GM21423 (cell line): ENCODE measurements around the gene OR2A5.
"Not testable (repeated sequence)": the region's sequence is repeated elsewhere in the genome, so short reads cannot be mapped to it uniquely, and the experiment has no call there.

Source experiments
- ATAC-seq: cut with Tn5 transposase; IDR thresholded peaks from one replicate; pipeline ENCODE4 v1.9.1; 2021; ENCODE audit warnings: mild to moderate bottlenecking, moderate library complexity; ENCODE audit not compliant: unreplicated experiment

OR2A5 gene

GRCh38 chr7:144048648-144049047 lies at the start of gene OR2A5:
TSS of gene OR2A5 (plus strand) at chr7:144048948. CDS start at chr7:144050402, 1,454 bp downstream.
- no peak for ATAC-seq

GRCh38 chr7:144000020-144000419 lies 48.7 kb upstream of the OR2A5 start, which contains the start of gene OR6B1:
TSS of gene OR6B1 (plus strand) at chr7:144000320. CDS start at chr7:144003997, 3,677 bp downstream.
- ATAC-seq: no peak

GRCh38 chr7:144001543-144001942 lies 47.2 kb upstream of the OR2A5 start:
- ATAC-seq: no peak

- no peak for ATAC-seq
These were observed 44.0 kb upstream of the OR2A5 start for GRCh38 chr7:144004703-144005102.

- no peak for ATAC-seq
These were observed 42.6 kb upstream of the OR2A5 start for GRCh38 chr7:144006029-144006691.

GRCh38 chr7:144006692-144007042 lies 42.1 kb upstream of the OR2A5 start:
- no peak for ATAC-seq

GRCh38 chr7:144009361-144009760 lies 39.4 kb upstream of the OR2A5 start:
- no peak for ATAC-seq

- ATAC-seq: not testable (repeated sequence)
These were observed 38.7 kb upstream of the OR2A5 start for GRCh38 chr7:144010061-144010460.

GRCh38 chr7:144010821-144011220 lies 37.9 kb upstream of the OR2A5 start:
- ATAC-seq: not testable (repeated sequence)

GRCh38 chr7:144011458-144012230 lies 37.1 kb upstream of the OR2A5 start:
- ATAC-seq: no peak

- no peak for ATAC-seq
These were observed 30.7 kb upstream of the OR2A5 start for GRCh38 chr7:144018065-144018464.

GRCh38 chr7:144019457-144019856 lies 29.3 kb upstream of the OR2A5 start:
- no peak for ATAC-seq

GRCh38 chr7:144020340-144020739 lies 28.4 kb upstream of the OR2A5 start:
- ATAC-seq: no peak

GRCh38 chr7:144022169-144022568 lies 26.6 kb upstream of the OR2A5 start:
- ATAC-seq: no peak

- ATAC-seq: no peak
These were observed 25.4 kb upstream of the OR2A5 start for GRCh38 chr7:144023171-144023827.

- no peak for ATAC-seq
These were observed 24.5 kb upstream of the OR2A5 start for GRCh38 chr7:144024213-144024612.

GRCh38 chr7:144026203-144026883 lies 22.4 kb upstream of the OR2A5 start:
- no peak for ATAC-seq

GRCh38 chr7:144027070-144027469 lies 21.7 kb upstream of the OR2A5 start:
- ATAC-seq: no peak

- ATAC-seq: peak; percentile 48
These were observed 20.8 kb upstream of the OR2A5 start for GRCh38 chr7:144027974-144028373.

- ATAC-seq: no peak
These were observed 20.2 kb upstream of the OR2A5 start for GRCh38 chr7:144028547-144028946.

GRCh38 chr7:144032516-144032915 lies 16.2 kb upstream of the OR2A5 start:
- ATAC-seq: no peak
